ENCODE measurements around the gene CHMP1B.

GRCh38 chr18:11840493-11840892 is 10.7 kb upstream of the CHMP1B start:
- TF ChIP-seq EZH2 (IDR thresholded peaks at IDR 0.05) (no peak), POLR2AphosphoS5 (IDR thresholded peaks at IDR 0.05; ENCODE audit: borderline replicate concordance, low read depth, low read length) (no peak)

Measured in SK-N-MC (cell line).